Measurements from ENCODE around the gene TRIM27. TPM values are rescaled to one million over a fixed set of nuclear protein-coding genes. Genes with fewer than 3 reads are reported as not detected.

The TRIM27 gene
- total and polyA plus RNA-seq, 7 donors, result 19.2 to 40.0 (median 34.7) TPM

DNA sequence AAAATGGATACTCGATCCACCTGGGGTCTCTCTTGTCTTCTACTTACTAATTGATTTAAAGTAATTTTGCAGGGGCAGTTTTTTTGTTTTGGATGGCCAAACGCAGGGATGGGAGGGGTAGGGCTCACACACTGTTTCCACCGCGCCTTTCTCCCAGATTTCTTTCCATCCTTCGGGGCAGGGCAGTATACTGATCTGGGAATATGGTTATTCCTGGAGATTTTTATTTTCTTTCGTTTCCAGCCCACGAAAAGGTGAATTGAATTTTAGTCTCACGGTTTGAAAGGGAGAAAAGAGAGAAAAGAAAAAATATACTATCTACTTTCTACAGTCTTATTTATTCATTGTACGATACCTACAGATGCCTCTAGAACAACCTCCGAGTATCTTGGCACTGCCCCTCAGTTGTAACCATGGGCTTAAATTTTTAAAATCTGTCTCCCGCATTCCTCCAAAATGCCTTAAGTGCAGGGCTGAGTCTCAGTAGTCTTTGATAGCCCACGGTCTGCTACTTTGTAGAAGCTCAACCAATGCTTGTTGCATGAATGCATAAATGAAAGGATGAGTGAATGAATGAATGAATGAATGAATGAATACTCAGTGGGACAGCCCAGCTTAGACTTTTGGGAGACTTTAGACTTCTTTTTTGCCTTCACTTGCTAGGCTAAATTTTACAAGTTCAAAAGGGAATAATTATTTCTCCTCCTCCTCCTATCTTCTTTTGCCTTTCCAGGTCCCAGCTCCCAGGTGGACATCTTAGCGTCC lies 18.1 kb upstream of the TRIM27 start:
- TF ChIP-seq POLR2AphosphoS5 (IDR thresholded peaks at IDR 0.05) (no peak), EP300 (IDR thresholded peaks at IDR 0.05) (no peak), POLR2A (IDR thresholded peaks at IDR 0.05) (no peak)
- TF ChIP-seq, protein P1, sequence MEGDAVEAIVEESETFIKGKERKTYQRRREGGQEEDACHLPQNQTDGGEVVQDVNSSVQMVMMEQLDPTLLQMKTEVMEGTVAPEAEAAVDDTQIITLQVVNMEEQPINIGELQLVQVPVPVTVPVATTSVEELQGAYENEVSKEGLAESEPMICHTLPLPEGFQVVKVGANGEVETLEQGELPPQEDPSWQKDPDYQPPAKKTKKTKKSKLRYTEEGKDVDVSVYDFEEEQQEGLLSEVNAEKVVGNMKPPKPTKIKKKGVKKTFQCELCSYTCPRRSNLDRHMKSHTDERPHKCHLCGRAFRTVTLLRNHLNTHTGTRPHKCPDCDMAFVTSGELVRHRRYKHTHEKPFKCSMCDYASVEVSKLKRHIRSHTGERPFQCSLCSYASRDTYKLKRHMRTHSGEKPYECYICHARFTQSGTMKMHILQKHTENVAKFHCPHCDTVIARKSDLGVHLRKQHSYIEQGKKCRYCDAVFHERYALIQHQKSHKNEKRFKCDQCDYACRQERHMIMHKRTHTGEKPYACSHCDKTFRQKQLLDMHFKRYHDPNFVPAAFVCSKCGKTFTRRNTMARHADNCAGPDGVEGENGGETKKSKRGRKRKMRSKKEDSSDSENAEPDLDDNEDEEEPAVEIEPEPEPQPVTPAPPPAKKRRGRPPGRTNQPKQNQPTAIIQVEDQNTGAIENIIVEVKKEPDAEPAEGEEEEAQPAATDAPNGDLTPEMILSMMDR (IDR thresholded peaks at IDR 0.05), result no peak
- 11 to 15% methylated on average over 13 of the region's 13 CpGs for WGBS, 2 donors
- DNase-seq, result no peak
- H3K27ac ChIP-seq, result peak overlapping the region; percentile 66 to 84 (median 78)
- H3K4me1 ChIP-seq, result peaks cover 0 to 24% (median 15%) of the 10 kb centered on the region in 4 donors
- no peaks in the 10 kb centered on the region for H3K27me3 ChIP-seq
- no peaks in the 10 kb centered on the region for H3K9me3 ChIP-seq
- no peaks in the 10 kb centered on the region for H3K36me3 ChIP-seq
- intact Hi-C loops (cut with DNase I), result loop anchor here (1.0 to 5.0 kb wide), 8 partner anchors 17 to 1465 kb away; no protein-coding TSS in a partner anchor
- H3K4me3 ChIP-seq, result peak overlapping the region; percentile 46 to 61 (median 53)

DNA sequence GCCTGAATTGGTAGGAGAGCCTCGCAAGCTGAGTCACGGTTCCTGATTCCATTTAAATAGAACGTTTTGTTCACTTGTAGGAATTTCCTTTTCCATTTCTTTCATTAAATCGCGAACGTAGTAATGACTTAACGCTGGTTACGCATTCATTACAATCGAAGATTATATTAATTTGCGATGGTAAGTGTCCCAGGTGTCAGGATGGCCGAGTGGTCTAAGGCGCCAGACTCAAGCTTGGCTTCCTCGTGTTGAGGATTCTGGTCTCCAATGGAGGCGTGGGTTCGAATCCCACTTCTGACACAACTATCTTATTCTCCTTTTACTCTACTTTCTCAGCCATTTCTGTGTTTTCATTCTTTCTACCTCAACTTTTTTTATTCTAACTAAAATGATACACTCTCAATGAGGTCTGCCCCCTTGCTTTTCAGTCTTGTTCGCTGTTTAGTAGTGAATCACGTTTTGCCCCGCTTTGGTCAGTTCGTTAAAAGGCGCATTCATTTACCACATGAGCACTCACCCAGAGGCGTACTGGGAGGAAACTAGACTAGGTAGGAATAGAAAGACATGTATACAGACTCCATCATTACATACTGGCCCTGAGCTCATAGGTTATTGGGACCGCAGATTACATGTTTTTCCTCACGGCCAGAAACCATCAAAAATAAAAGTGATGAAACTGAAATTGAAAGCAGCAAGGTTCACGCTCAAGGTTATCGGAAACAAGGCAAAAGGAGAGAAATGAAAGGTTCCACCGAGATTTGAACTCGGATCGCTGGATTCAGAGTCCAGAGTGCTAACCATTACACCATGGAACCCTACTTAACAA lies 17.3 kb upstream of the TRIM27 start:
- no peaks in the 10 kb centered on the region for H3K27me3 ChIP-seq
- WGBS, 2 donors, result 0 to 1% methylated on average over 28 of the region's 28 CpGs
- H3K27ac ChIP-seq, result peak overlapping the region; percentile 66 to 84 (median 78)
- peak overlapping the region; percentile 46 to 61 (median 53) for H3K4me3 ChIP-seq
- no peaks in the 10 kb centered on the region for H3K9me3 ChIP-seq
- DNase-seq, result peak; percentile 90
- peaks cover 0 to 24% (median 15%) of the 10 kb centered on the region in 4 donors for H3K4me1 ChIP-seq
- intact Hi-C loops (cut with DNase I), result loop anchor here (1.0 to 5.0 kb wide), 8 partner anchors 16 to 1464 kb away; no protein-coding TSS in a partner anchor
- TF ChIP-seq POLR2AphosphoS5 (IDR thresholded peaks at IDR 0.05), result no peak
- TF ChIP-seq, protein P1 (IDR thresholded peaks at IDR 0.05), result no peak
- TF ChIP-seq POLR2A (IDR thresholded peaks at IDR 0.05), result no peak
- no peak for TF ChIP-seq EP300 (IDR thresholded peaks at IDR 0.05)
- H3K36me3 ChIP-seq, result no peaks in the 10 kb centered on the region

DNA sequence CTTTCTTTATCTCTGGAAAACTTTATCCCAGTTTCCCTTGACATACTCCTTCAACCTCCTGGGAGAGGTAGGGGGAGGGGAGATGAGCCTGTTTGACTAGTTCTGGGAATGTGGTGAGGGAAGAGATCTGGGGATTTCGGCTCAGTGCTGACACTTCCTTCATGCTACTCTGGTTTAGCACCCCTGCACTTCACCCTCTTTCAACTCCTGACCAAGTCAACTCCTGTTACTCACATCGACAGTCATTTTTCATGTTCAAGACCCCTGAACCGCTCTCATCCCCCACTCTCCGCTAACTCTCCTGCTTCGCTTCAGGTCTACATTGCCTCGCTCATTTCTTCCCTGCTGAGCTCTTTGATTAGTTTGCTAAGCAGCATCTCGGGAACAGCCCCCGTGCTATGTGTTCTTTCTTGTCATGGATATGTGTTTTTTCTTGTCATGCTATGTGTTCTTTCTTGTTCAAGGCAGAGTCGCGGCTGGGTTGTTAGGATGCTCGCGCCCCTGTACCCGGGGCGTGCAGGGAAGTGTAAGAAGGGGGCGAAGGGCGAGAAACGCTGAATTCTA lies 16.6 kb upstream of the TRIM27 start:
- peak; percentile 71 for DNase-seq
- peaks cover 0 to 24% (median 15%) of the 10 kb centered on the region in 4 donors for H3K4me1 ChIP-seq
- 0 to 1% methylated on average over 17 of the region's 17 CpGs for WGBS, 2 donors
- intact Hi-C loops (cut with DNase I), result loop anchor here (2.0 to 5.0 kb wide), 6 partner anchors 16 to 1463 kb away; no protein-coding TSS in a partner anchor
- no peaks in the 10 kb centered on the region for H3K36me3 ChIP-seq
- peak overlapping the region; percentile 66 to 84 (median 78) for H3K27ac ChIP-seq
- TF ChIP-seq EP300 (IDR thresholded peaks at IDR 0.05), result no peak
- no peak for TF ChIP-seq POLR2A (IDR thresholded peaks at IDR 0.05)
- TF ChIP-seq, protein P1 (IDR thresholded peaks at IDR 0.05), result no peak
- no peak for TF ChIP-seq POLR2AphosphoS5 (IDR thresholded peaks at IDR 0.05)
- H3K9me3 ChIP-seq, result no peaks in the 10 kb centered on the region
- no peaks in the 10 kb centered on the region for H3K27me3 ChIP-seq
- H3K4me3 ChIP-seq, result peak overlapping the region; percentile 46 to 61 (median 53)

DNA sequence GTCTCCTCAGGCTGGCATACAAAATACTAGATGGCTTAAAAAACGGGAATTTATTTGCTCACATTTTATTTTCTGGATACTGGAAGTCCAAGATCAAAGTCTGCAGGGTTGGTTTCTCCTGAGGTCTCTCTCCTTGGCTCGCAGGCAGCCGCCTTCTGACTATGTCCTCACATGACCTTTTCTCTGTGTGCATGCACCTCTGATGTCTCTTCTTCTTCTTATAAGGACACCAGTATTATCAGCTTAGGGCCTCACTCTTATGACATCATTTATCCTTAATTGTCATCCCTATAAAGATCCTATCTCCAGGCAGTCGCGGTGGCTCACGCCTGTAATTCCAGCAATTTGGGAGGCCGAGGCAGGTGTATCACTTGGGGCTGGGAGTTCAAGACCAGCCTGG lies 9.3 kb upstream of the TRIM27 start:
- H3K27me3 ChIP-seq, result peaks cover 0 to 7% (median 0%) of the 10 kb centered on the region in 3 donors
- no peak overlapping the region for H3K27ac ChIP-seq
- no peak overlapping the region for H3K4me3 ChIP-seq
- no peaks in the 10 kb centered on the region for H3K36me3 ChIP-seq
- DNase-seq, result no peak
- WGBS, 2 donors, result 71 to 87% methylated on average over 7 of the region's 7 CpGs
- H3K9me3 ChIP-seq, result no peaks in the 10 kb centered on the region
- H3K4me1 ChIP-seq, result no peaks in the 10 kb centered on the region
- intact Hi-C loops (cut with DNase I), result no loop called here
- TF ChIP-seq, protein P1 (IDR thresholded peaks at IDR 0.05), result no peak
- TF ChIP-seq POLR2AphosphoS5 (IDR thresholded peaks at IDR 0.05) (no peak), EP300 (IDR thresholded peaks at IDR 0.05) (no peak), POLR2A (IDR thresholded peaks at IDR 0.05) (no peak)
